Measurements from ENCODE around the gene ARID1A. TPM values are rescaled to one million over a fixed set of nuclear protein-coding genes. Genes with fewer than 3 reads are reported as not detected.
"Not testable (repeated sequence)": the region's sequence is repeated elsewhere in the genome, so short reads cannot be mapped to it uniquely, and the experiment has no call there.

Gene ARID1A
- total RNA-seq, 2 experiments from 2014 or later: 55.2 to 123 TPM

- no peak overlapping the region for H3K4me2 ChIP-seq (ENCODE audit: low read length)
- no peaks in the 10 kb centered on the region for H3K9me2 ChIP-seq (ENCODE audit: insufficient read depth, low read length)
- intact Hi-C loops (cut with micrococcal nuclease; ENCODE audit: unreplicated experiment): no loop called here
- H3K9me3 ChIP-seq (ENCODE audit: low read length): no peaks in the 10 kb centered on the region
- no TSS peak for BruUV-seq (replicated peaks)
- peaks cover 24% of the 10 kb centered on the region for H3K4me1 ChIP-seq (ENCODE audit: insufficient read depth, low read length, poor library complexity, severe bottlenecking)
- POLR2A ChIA-PET: interaction anchor here (0.6 kb wide), 1 partner anchor 27 kb away, joined by 3 read pairs; no protein-coding TSS in a partner anchor
- no peaks in the 10 kb centered on the region for H4K20me1 ChIP-seq (ENCODE audit: insufficient read depth, low read length)
- peaks cover 10% of the 10 kb centered on the region; the same call in 1 of the 2 replicates for H3K36me3 ChIP-seq (ENCODE audit: insufficient read depth, low read length)
- CTCF ChIA-PET (ENCODE audit: unreplicated experiment): no interaction called here
- no peak overlapping the region for H3K4me3 ChIP-seq (ENCODE audit: low read depth, low read length, poor library complexity, severe bottlenecking)
- H3K79me2 ChIP-seq (ENCODE audit: insufficient read depth, low read depth, low read length): no peaks in the 10 kb centered on the region
- no peak for DNase-seq (ENCODE audit: low spot score)
- H3K27ac ChIP-seq (ENCODE audit: low read depth, low read length, poor library complexity, severe bottlenecking): no peak overlapping the region
- H2AFZ ChIP-seq (ENCODE audit: low read length): no peak overlapping the region
- TF ChIP-seq CTCF (conservative IDR thresholded peaks at IDR 0.05; ENCODE audit: low read length) (no peak), EZH2phosphoT487 (IDR thresholded peaks at IDR 0.05; ENCODE audit: borderline replicate concordance, low read depth, low read length) (no peak)
These were observed 98.6 kb downstream of the ARID1A start for GRCh38 chr1:26794391-26794790.

- H3K27ac ChIP-seq (ENCODE audit: low read depth, low read length, poor library complexity, severe bottlenecking): no peak overlapping the region
- H4K20me1 ChIP-seq (ENCODE audit: insufficient read depth, low read length): no peaks in the 10 kb centered on the region
- H3K4me2 ChIP-seq (ENCODE audit: low read length): no peak overlapping the region
- H3K4me1 ChIP-seq (ENCODE audit: insufficient read depth, low read length, poor library complexity, severe bottlenecking): peaks cover 10% of the 10 kb centered on the region
- TF ChIP-seq EZH2phosphoT487 (IDR thresholded peaks at IDR 0.05; ENCODE audit: borderline replicate concordance, low read depth, low read length) (no peak), CTCF (conservative IDR thresholded peaks at IDR 0.05; ENCODE audit: low read length) (no peak)
- intact Hi-C loops (cut with micrococcal nuclease; ENCODE audit: unreplicated experiment): no loop called here
- ChIA-PET CTCF (ENCODE audit: unreplicated experiment) (interaction anchor here (1.1 kb wide), 1 partner anchor 195 kb away, joined by 4 read pairs; no protein-coding TSS in a partner anchor), POLR2A (interaction anchor here (1.2 kb wide), 1 partner anchor 14 kb away, joined by 5 read pairs; no protein-coding TSS in a partner anchor)
- no peaks in the 10 kb centered on the region for H3K79me2 ChIP-seq (ENCODE audit: insufficient read depth, low read depth, low read length)
- H3K9me2 ChIP-seq (ENCODE audit: insufficient read depth, low read length): no peaks in the 10 kb centered on the region
- BruUV-seq (replicated peaks): no TSS peak
- DNase-seq (ENCODE audit: low spot score): no peak
- H3K9me3 ChIP-seq (ENCODE audit: low read length): no peaks in the 10 kb centered on the region
- H3K4me3 ChIP-seq (ENCODE audit: low read depth, low read length, poor library complexity, severe bottlenecking): no peak overlapping the region
- H3K36me3 ChIP-seq (ENCODE audit: insufficient read depth, low read length): peaks cover 10% of the 10 kb centered on the region; the same call in 1 of the 2 replicates
- no peak overlapping the region for H2AFZ ChIP-seq (ENCODE audit: low read length)
These were observed 101.8 kb downstream of the ARID1A start for GRCh38 chr1:26797627-26798026.

- Histone ChIP-seq H3K4me1 (ENCODE audit: insufficient read depth, low read length, poor library complexity, severe bottlenecking) (peaks cover 10% of the 10 kb centered on the region), H3K4me3 (ENCODE audit: low read depth, low read length, poor library complexity, severe bottlenecking) (no peak overlapping the region), H2AFZ (ENCODE audit: low read length) (peak overlapping the region; percentile 30), H3K9me2 (ENCODE audit: insufficient read depth, low read length) (no peaks in the 10 kb centered on the region), H3K4me2 (ENCODE audit: low read length) (peak overlapping the region; percentile 46; the same call in 1 of the 2 replicates), H3K36me3 (ENCODE audit: insufficient read depth, low read length) (peaks cover 7% of the 10 kb centered on the region; the same call in 1 of the 2 replicates), H3K79me2 (ENCODE audit: insufficient read depth, low read depth, low read length) (no peaks in the 10 kb centered on the region), H3K27ac (ENCODE audit: low read depth, low read length, poor library complexity, severe bottlenecking) (peak overlapping the region; percentile 20), H3K9me3 (ENCODE audit: low read length) (no peaks in the 10 kb centered on the region), H4K20me1 (ENCODE audit: insufficient read depth, low read length) (no peaks in the 10 kb centered on the region)
- BruUV-seq (replicated peaks): no TSS peak
- TF ChIP-seq CTCF (conservative IDR thresholded peaks at IDR 0.05; ENCODE audit: low read length) (no peak), EZH2phosphoT487 (IDR thresholded peaks at IDR 0.05; ENCODE audit: borderline replicate concordance, low read depth, low read length) (no peak)
- CTCF ChIA-PET (ENCODE audit: unreplicated experiment): interaction anchor here (0.9 to 1.7 kb wide), 3 partner anchors 11 to 122 kb away, joined by 3 to 5 read pairs (median 4); partner anchors contain the start of gene PIGV
- POLR2A ChIA-PET: interaction anchor here (0.8 to 1.2 kb wide), 2 partner anchors 9 to 33 kb away, joined by 3 read pairs; no protein-coding TSS in a partner anchor
- DNase-seq (ENCODE audit: low spot score): no peak
- intact Hi-C loops (cut with micrococcal nuclease; ENCODE audit: unreplicated experiment): no loop called here
These were observed 103.8 kb downstream of the ARID1A start for GRCh38 chr1:26799479-26800142.

GRCh38 chr1:26803932-26804331, 108.1 kb downstream of the ARID1A start:
- intact Hi-C loops (cut with micrococcal nuclease; ENCODE audit: unreplicated experiment); H3K27ac ChIP-seq (ENCODE audit: low read depth, low read length, poor library complexity, severe bottlenecking); H2AFZ ChIP-seq (ENCODE audit: low read length); H3K4me2 ChIP-seq (ENCODE audit: low read length); CTCF ChIA-PET (ENCODE audit: unreplicated experiment); DNase-seq (ENCODE audit: low spot score); BruUV-seq (replicated peaks); H4K20me1 ChIP-seq (ENCODE audit: insufficient read depth, low read length); H3K9me3 ChIP-seq (ENCODE audit: low read length); POLR2A ChIA-PET; H3K4me3 ChIP-seq (ENCODE audit: low read depth, low read length, poor library complexity, severe bottlenecking); H3K79me2 ChIP-seq (ENCODE audit: insufficient read depth, low read depth, low read length); H3K9me2 ChIP-seq (ENCODE audit: insufficient read depth, low read length); H3K36me3 ChIP-seq (ENCODE audit: insufficient read depth, low read length): not testable (repeated sequence)
- H3K4me1 ChIP-seq (ENCODE audit: insufficient read depth, low read length, poor library complexity, severe bottlenecking): peaks cover 10% of the 10 kb centered on the region

Data from OCI-LY7 (cell line).